ENCODE results near the gene ARHGEF25.

DNA sequence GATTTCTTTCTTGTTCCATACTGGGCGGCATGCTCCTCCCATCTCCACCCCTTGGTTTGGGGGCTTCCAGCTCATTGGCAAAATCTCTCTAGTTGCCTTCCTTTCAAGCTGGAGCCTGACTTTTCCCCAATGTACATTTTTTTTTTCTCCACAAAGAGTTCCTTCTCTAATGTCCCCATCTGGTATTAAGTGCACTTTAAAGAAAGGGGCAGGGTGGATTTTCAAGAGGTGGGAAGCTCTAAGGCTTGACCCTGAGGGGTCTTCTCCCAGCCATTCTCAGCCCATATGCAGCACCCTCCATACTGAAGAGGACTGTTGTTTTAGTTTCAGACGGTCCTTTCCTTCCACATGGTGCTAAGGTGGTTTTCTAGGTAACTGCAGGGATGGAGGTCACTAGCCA is 26.1 kb upstream of the ARHGEF25 start:
- TF ChIP-seq EZH2 (IDR thresholded peaks at IDR 0.05) (no peak), POLR2AphosphoS5 (IDR thresholded peaks at IDR 0.05; ENCODE audit: borderline replicate concordance, low read depth, low read length) (no peak)
